SK-N-SH treated with all-trans-retinoic acid at 6 μM for 48 hours (cell line): ENCODE measurements around the gene KDM6B.

Experiments used
- ATAC-seq: fragments of 200-7000 bp; cut with Tn5 transposase; 3 replicates; pipeline ENCODE4 v1.9.1; 2020; ENCODE audit warnings: mild to moderate bottlenecking, moderate library complexity
- ARNTL ChIP-seq: fragments of 450-650 bp; formaldehyde crosslinking; IDR thresholded peaks from 2 replicates; pipeline ENCODE4 v1.5.0; 2020; ENCODE audit warnings: low read depth, mild to moderate bottlenecking, moderate library complexity, borderline replicate concordance
- BACH2 ChIP-seq: fragments of 250-450 bp; sonication (Bioruptor Pico); IDR thresholded peaks from 2 replicates; pipeline ENCODE4 v1.9.0; 2021; ENCODE audit warnings: mild to moderate bottlenecking, borderline replicate concordance
- CREB5 ChIP-seq: fragments of 250-450 bp; sonication (Bioruptor Pico); IDR thresholded peaks from 2 replicates; pipeline ENCODE4 v1.5.1; 2020; ENCODE audit warnings: low read depth, mild to moderate bottlenecking, moderate library complexity
- CSDC2 ChIP-seq: fragments of 250-450 bp; sonication (Bioruptor Pico); IDR thresholded peaks from 2 replicates; pipeline ENCODE4 v1.5.0; 2020; ENCODE audit warnings: mild to moderate bottlenecking, moderate library complexity
- GLIS3 ChIP-seq: fragments of 250-450 bp; sonication (Bioruptor Pico); IDR thresholded peaks from 2 replicates; pipeline ENCODE4 v1.5.0; 2020; ENCODE audit warnings: mild to moderate bottlenecking, moderate library complexity
- ISL1 ChIP-seq: fragments of 250-450 bp; sonication (Bioruptor Pico); IDR thresholded peaks from 2 replicates; pipeline ENCODE4 v2.1.2; 2022; ENCODE audit warnings: mild to moderate bottlenecking, moderate library complexity
- POU6F1 ChIP-seq: fragments of 250-450 bp; sonication (Bioruptor Pico); IDR thresholded peaks from 2 replicates; pipeline ENCODE4 v1.8.0; 2021; ENCODE audit warnings: low read depth, mild to moderate bottlenecking, moderate library complexity, borderline replicate concordance
- RARB ChIP-seq: fragments of 250-450 bp; sonication (Bioruptor Pico); IDR thresholded peaks from 2 replicates; pipeline ENCODE4 v1.8.0; 2021; ENCODE audit warnings: mild to moderate bottlenecking, moderate library complexity
- TCF4 ChIP-seq: fragments of 250-450 bp; sonication (Bioruptor Pico); IDR thresholded peaks from 2 replicates; pipeline ENCODE4 v1.8.0; 2021; ENCODE audit warnings: mild to moderate bottlenecking, moderate library complexity, borderline replicate concordance
- TOX ChIP-seq: fragments of 250-450 bp; sonication (Bioruptor Pico); IDR thresholded peaks from 2 replicates; pipeline ENCODE4 v1.8.0; 2021; ENCODE audit warnings: mild to moderate bottlenecking, moderate library complexity, borderline replicate concordance
- TSHZ2 ChIP-seq: fragments of 250-450 bp; sonication (Bioruptor Pico); IDR thresholded peaks from 2 replicates; pipeline ENCODE4 v1.5.0; 2020; ENCODE audit warnings: mild to moderate bottlenecking, moderate library complexity
- ZC3H10 ChIP-seq: fragments of 250-450 bp; sonication (Bioruptor Pico); IDR thresholded peaks from 2 replicates; pipeline ENCODE4 v1.5.1; 2021; ENCODE audit warnings: mild to moderate bottlenecking, moderate library complexity
- ZFP3 ChIP-seq: fragments of 250-450 bp; sonication (Bioruptor Pico); IDR thresholded peaks from 2 replicates; pipeline ENCODE4 v1.5.0; 2020; ENCODE audit warnings: mild to moderate bottlenecking, moderate library complexity
- ZFP30 ChIP-seq: fragments of 450-650 bp; formaldehyde crosslinking; IDR thresholded peaks from 2 replicates; pipeline ENCODE4 v1.5.0; 2022; ENCODE audit warnings: mild to moderate bottlenecking, moderate library complexity
- ZNF70 ChIP-seq: fragments of 450-650 bp; formaldehyde crosslinking; IDR thresholded peaks from 2 replicates; pipeline ENCODE4 v1.5.0; 2020; ENCODE audit warnings: mild to moderate bottlenecking, moderate library complexity
- ZNF8 ChIP-seq: fragments of 450-650 bp; formaldehyde crosslinking; IDR thresholded peaks from 2 replicates; pipeline ENCODE4 v1.5.0; 2020; ENCODE audit warnings: mild to moderate bottlenecking, moderate library complexity
- TF ChIP-seq, protein P1 (sequence below): fragments of 250-450 bp; sonication (Bioruptor Pico); IDR thresholded peaks from 2 replicates; pipeline ENCODE4 v1.8.0; 2020; ENCODE audit warnings: mild to moderate bottlenecking, moderate library complexity, borderline replicate concordance
- TF ChIP-seq, protein P2 (sequence below): fragments of 250-450 bp; sonication (Bioruptor Pico); IDR thresholded peaks from 2 replicates; pipeline ENCODE4 v1.5.1; 2021; ENCODE audit warnings: mild to moderate bottlenecking, moderate library complexity

Gene KDM6B, protein sequence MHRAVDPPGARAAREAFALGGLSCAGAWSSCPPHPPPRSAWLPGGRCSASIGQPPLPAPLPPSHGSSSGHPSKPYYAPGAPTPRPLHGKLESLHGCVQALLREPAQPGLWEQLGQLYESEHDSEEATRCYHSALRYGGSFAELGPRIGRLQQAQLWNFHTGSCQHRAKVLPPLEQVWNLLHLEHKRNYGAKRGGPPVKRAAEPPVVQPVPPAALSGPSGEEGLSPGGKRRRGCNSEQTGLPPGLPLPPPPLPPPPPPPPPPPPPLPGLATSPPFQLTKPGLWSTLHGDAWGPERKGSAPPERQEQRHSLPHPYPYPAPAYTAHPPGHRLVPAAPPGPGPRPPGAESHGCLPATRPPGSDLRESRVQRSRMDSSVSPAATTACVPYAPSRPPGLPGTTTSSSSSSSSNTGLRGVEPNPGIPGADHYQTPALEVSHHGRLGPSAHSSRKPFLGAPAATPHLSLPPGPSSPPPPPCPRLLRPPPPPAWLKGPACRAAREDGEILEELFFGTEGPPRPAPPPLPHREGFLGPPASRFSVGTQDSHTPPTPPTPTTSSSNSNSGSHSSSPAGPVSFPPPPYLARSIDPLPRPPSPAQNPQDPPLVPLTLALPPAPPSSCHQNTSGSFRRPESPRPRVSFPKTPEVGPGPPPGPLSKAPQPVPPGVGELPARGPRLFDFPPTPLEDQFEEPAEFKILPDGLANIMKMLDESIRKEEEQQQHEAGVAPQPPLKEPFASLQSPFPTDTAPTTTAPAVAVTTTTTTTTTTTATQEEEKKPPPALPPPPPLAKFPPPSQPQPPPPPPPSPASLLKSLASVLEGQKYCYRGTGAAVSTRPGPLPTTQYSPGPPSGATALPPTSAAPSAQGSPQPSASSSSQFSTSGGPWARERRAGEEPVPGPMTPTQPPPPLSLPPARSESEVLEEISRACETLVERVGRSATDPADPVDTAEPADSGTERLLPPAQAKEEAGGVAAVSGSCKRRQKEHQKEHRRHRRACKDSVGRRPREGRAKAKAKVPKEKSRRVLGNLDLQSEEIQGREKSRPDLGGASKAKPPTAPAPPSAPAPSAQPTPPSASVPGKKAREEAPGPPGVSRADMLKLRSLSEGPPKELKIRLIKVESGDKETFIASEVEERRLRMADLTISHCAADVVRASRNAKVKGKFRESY (N-terminal part only)

DNA sequence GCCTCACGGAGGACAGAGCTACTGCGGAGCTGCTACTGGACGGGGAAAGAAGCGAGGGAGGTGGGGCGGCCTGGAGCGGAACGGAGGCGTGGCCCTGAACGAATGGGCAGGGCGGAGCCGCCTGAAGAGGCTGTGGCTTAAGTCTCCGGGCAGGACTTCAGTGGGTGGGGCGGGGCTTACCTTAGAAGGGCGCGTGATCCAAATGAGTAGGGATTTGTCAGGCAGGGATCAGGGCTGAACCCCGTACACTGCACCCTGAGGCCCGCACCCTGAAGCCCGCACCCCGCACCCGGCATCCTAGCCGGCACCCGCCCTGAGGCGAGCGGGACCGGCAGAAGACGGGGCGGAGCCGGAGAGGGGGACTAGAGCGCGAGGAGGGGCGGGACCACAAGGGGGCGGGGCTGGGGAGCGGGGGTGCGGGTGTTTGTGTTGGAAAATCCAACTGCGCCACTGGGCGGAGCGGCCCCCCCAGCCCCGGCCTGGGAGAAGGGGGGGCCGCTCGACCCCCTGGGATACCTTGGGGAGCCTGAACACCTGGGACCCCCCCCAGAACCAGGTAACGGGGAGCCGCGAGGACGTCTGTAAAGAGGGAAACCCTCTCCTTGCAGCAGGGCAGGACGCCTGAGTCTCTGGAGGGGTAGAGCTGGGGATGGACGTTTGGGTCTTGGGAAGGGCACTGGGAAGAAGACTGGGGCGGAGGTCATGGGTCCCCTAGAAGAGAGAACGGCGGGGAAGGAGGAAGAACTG is at the start of gene KDM6B:
KDM6B (plus strand) TSS at position 423 of the 747 bp plus-strand sequence. CDS start 11,338 bp downstream, outside the sequence.
- TF ChIP-seq ARNTL = no peak
- no peak for TF ChIP-seq CSDC2 (CRISPR knock-in tag)
- TF ChIP-seq, protein P1, sequence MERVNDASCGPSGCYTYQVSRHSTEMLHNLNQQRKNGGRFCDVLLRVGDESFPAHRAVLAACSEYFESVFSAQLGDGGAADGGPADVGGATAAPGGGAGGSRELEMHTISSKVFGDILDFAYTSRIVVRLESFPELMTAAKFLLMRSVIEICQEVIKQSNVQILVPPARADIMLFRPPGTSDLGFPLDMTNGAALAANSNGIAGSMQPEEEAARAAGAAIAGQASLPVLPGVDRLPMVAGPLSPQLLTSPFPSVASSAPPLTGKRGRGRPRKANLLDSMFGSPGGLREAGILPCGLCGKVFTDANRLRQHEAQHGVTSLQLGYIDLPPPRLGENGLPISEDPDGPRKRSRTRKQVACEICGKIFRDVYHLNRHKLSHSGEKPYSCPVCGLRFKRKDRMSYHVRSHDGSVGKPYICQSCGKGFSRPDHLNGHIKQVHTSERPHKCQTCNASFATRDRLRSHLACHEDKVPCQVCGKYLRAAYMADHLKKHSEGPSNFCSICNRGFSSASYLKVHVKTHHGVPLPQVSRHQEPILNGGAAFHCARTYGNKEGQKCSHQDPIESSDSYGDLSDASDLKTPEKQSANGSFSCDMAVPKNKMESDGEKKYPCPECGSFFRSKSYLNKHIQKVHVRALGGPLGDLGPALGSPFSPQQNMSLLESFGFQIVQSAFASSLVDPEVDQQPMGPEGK (CRISPR knock-in tag) = peak; percentile 79; the same call in 1 of the 2 replicates
- peak; percentile 76 for ATAC-seq

GRCh38 chr17:7786866-7787265 is 47.2 kb upstream of the KDM6B start:
- ATAC-seq = no peak
- TF ChIP-seq ARNTL = no peak
- TF ChIP-seq BACH2 = no peak
- TF ChIP-seq ZC3H10 = no peak
- TF ChIP-seq ZNF70 = no peak
- no peak for TF ChIP-seq ZNF8
- no peak for TF ChIP-seq RARB (CRISPR knock-in tag)
- no peak for TF ChIP-seq ZFP30 (CRISPR knock-in tag)
- TF ChIP-seq, protein P1 (CRISPR knock-in tag) = no peak
- no peak for TF ChIP-seq CREB5 (CRISPR knock-in tag)
- no peak for TF ChIP-seq ZFP3
- TF ChIP-seq, protein P2, sequence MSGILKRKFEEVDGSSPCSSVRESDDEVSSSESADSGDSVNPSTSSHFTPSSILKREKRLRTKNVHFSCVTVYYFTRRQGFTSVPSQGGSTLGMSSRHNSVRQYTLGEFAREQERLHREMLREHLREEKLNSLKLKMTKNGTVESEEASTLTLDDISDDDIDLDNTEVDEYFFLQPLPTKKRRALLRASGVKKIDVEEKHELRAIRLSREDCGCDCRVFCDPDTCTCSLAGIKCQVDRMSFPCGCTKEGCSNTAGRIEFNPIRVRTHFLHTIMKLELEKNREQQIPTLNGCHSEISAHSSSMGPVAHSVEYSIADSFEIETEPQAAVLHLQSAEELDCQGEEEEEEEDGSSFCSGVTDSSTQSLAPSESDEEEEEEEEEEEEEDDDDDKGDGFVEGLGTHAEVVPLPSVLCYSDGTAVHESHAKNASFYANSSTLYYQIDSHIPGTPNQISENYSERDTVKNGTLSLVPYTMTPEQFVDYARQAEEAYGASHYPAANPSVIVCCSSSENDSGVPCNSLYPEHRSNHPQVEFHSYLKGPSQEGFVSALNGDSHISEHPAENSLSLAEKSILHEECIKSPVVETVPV (CRISPR knock-in tag) = no peak
- TF ChIP-seq ISL1 (CRISPR knock-in tag) = no peak
- no peak for TF ChIP-seq POU6F1 (CRISPR knock-in tag)
- TF ChIP-seq TCF4 (CRISPR knock-in tag) = no peak
- TF ChIP-seq TSHZ2 (CRISPR knock-in tag) = no peak
- TF ChIP-seq GLIS3 (CRISPR knock-in tag) = no peak
- TF ChIP-seq CSDC2 (CRISPR knock-in tag) = no peak
- no peak for TF ChIP-seq TOX
